Measurements from ENCODE around the gene MKRN2.

DNA sequence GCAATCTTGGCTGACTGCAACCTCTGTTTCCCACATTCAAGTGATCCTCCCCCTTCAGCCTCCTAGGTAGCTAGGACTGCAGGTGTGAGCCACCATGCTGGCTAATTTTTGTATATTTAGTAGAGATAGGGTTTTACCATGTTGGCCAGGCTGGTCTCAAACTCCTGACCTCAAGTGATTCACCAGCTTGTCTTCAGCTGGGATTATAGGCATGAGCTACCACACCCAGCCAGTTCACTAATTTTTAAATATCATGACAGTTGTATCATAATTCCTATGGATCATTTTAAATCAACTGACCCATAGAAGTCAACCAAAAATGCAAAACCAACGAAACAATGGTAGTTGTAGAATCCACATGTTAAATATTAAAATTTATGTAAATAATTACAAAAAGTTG lies 71.9 kb downstream of the MKRN2 start:
- TF ChIP-seq, protein P1, sequence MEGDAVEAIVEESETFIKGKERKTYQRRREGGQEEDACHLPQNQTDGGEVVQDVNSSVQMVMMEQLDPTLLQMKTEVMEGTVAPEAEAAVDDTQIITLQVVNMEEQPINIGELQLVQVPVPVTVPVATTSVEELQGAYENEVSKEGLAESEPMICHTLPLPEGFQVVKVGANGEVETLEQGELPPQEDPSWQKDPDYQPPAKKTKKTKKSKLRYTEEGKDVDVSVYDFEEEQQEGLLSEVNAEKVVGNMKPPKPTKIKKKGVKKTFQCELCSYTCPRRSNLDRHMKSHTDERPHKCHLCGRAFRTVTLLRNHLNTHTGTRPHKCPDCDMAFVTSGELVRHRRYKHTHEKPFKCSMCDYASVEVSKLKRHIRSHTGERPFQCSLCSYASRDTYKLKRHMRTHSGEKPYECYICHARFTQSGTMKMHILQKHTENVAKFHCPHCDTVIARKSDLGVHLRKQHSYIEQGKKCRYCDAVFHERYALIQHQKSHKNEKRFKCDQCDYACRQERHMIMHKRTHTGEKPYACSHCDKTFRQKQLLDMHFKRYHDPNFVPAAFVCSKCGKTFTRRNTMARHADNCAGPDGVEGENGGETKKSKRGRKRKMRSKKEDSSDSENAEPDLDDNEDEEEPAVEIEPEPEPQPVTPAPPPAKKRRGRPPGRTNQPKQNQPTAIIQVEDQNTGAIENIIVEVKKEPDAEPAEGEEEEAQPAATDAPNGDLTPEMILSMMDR (IDR thresholded peaks at IDR 0.05) = no peak
- TF ChIP-seq POLR2A (IDR thresholded peaks at IDR 0.05) = no peak

All from Peyer's patch (tissue), 4 donors.